ENCODE results near the gene CISH.

Gene CISH

GRCh38 chr3:50624634-50625033 lies 13.1 kb upstream of the CISH start:
- H3K27ac ChIP-seq = peak overlapping the region; percentile 81
- no peak for TF ChIP-seq CTCF (conservative IDR thresholded peaks at IDR 0.05; ENCODE audit: low read depth)
- POLR2A ChIA-PET (ENCODE audit: low non-redundant PET) = no interaction called here
- CTCF ChIA-PET = no interaction called here
- DNase-seq (ENCODE audit: low spot score) = no peak

- ChIA-PET CTCF (interaction anchor here (0.9 kb wide), 1 partner anchor 9 kb away, joined by 4 read pairs; no protein-coding TSS in a partner anchor), POLR2A (ENCODE audit: low non-redundant PET) (no interaction called here)
- H3K27ac ChIP-seq = peak overlapping the region; percentile 81
- no peak for DNase-seq (ENCODE audit: low spot score)
- TF ChIP-seq CTCF (conservative IDR thresholded peaks at IDR 0.05; ENCODE audit: low read depth) = no peak
Measured at GRCh38 chr3:50623840-50624474, 12.4 kb upstream of the CISH start.

- no peak for TF ChIP-seq CTCF (conservative IDR thresholded peaks at IDR 0.05; ENCODE audit: low read depth)
- POLR2A ChIA-PET (ENCODE audit: low non-redundant PET) = no interaction called here
- peak overlapping the region; percentile 81 for H3K27ac ChIP-seq
- CTCF ChIA-PET = no interaction called here
- no peak for DNase-seq (ENCODE audit: low spot score)
Measured at GRCh38 chr3:50622881-50623280, 11.3 kb upstream of the CISH start.

DNA sequence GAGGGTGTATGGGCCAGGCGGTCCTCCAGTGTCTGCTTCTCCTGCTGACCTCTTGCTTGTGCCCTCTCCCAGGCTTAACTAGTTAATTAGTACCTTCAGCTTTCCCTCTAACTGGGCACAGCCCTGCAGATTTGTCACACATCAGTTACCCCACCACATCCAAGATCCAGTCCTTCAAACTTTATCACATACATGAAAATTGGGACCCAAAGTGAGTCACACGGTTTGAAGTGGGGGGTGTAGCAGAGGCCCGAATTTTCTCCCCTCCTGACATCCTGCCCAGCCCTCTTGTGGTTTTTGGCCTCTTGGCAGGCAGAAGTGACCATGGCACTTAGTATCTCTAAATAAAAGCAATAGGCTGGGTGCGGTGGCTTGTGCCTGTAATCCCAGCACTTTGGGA lies 9.2 kb upstream of the CISH start:
- POLR2A ChIA-PET (ENCODE audit: low non-redundant PET) = no interaction called here
- peak overlapping the region; percentile 25 for H3K27ac ChIP-seq
- DNase-seq (ENCODE audit: low spot score) = no peak
- CTCF ChIA-PET = no interaction called here
- TF ChIP-seq CTCF (conservative IDR thresholded peaks at IDR 0.05; ENCODE audit: low read depth) = no peak

DNA sequence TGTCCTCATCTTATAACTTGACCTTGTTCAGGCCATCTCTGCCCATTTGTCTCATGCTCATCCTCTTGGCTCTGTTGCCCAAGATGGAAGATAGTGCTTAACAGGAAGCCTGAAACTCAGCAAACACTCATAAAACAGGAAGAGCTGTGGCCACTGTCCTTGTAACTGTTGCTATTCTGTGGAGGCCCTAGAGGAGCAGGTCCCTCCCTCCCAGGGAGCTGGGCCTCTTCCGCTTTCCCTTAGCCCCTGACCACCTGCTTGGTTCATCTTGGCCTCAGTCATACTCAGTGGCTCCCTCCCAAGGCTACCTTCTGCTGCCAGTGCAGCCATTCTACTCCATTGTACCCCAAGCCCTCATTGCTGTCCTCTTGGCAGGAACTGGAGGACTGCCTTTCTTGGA lies 8.8 kb upstream of the CISH start:
- ChIA-PET CTCF (no interaction called here), POLR2A (ENCODE audit: low non-redundant PET) (no interaction called here)
- peak overlapping the region; percentile 25 for H3K27ac ChIP-seq
- no peak for DNase-seq (ENCODE audit: low spot score)
- TF ChIP-seq CTCF (conservative IDR thresholded peaks at IDR 0.05; ENCODE audit: low read depth) = no peak

DNA sequence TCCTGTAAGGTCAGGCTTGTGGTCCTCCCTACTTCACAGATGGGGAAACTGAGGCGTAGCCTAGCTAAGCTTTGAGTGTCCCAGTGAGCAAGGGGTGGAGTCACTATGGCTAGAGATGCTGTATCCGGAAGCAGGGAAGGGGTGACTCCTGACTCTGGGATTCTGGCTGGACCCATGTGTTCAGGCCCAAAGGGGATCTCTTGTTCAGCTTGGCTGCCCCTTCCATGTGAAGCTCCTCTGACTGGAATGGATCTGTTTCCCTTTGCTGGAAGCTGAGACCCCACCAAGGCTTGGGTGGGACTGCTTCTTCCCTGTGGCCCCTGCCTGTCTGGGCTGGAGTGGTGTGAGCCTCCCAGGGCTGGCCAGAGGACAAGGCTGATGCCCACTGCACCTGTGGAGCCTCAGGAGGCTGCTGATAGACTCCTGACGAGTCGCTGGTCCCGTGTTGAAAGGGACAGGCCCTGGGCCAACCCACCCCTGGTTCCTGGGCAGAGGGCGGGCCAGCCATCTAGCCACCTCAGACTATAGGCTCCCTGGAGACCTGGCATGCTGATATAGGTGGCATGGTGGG lies 6.4 kb upstream of the CISH start:
- ChIA-PET POLR2A (ENCODE audit: low non-redundant PET) (no interaction called here), CTCF (interaction anchor here (0.5 to 2.1 kb wide), 3 partner anchors 35 to 898 kb away, joined by 3 to 6 read pairs (median 3); no protein-coding TSS in a partner anchor)
- H3K27ac ChIP-seq = peak overlapping the region; percentile 84
- no peak for DNase-seq (ENCODE audit: low spot score)
- TF ChIP-seq CTCF (conservative IDR thresholded peaks at IDR 0.05; ENCODE audit: low read depth) = no peak
